Esophagus squamous epithelium (tissue), 5 donors: ENCODE data around the gene DAPP1. TPM values are rescaled to one million over a fixed set of nuclear protein-coding genes. Genes with fewer than 3 reads are reported as not detected.
A peak's percentile ranks its signal among the peaks of the same experiment; 100 is the strongest.

Experiments
- DNase-seq: peaks from one replicate; lab custom pipeline; 2025; lab: John Stamatoyannopoulos, UW
- H3K27ac ChIP-seq, 4 donors: fragments of 200-600 bp; sonication (generic); one replicate each; pipeline ENCODE4 v1.5.1; 2016 to 2019; ENCODE audit warnings: mild to moderate bottlenecking in 1 of 4
- H3K27me3 ChIP-seq, 4 donors: fragments of 200-600 bp; sonication (generic); 1 replicate in 3 of 4; 2 replicates in 1 of 4; pipeline versions ENCODE4 v1.5.1 to v1.6.0; 2017 to 2021; ENCODE audit warnings: antibody characterized with exemption in 1 of 4
- H3K36me3 ChIP-seq, 3 donors: fragments of 200-600 bp; sonication (generic); one replicate each; pipeline ENCODE4 v1.5.1; 2016 to 2019
- H3K4me1 ChIP-seq, 3 donors: fragments of 200-600 bp; sonication (generic); one replicate each; pipeline ENCODE4 v1.5.1; 2017 to 2019
- H3K4me3 ChIP-seq, 4 donors: fragments of 200-600 bp; sonication (generic); 1 replicate in 3 of 4; 2 replicates in 1 of 4; pipeline ENCODE4 v1.5.1; 2016 to 2019; ENCODE audit warnings: mild to moderate bottlenecking in 2 of 4, moderate library complexity in 1 of 4
- H3K9me3 ChIP-seq, 3 donors: fragments of 200-600 bp; sonication (generic); one replicate each; pipeline ENCODE4 v1.5.1; 2016 to 2019
- POLR2A ChIP-seq, 4 donors: fragments of 450-650 bp; IDR thresholded peaks; one replicate each; pipeline ENCODE4 v1.6.1; 2017; ENCODE audit warnings: antibody characterized with exemption in 4 of 4, mild to moderate bottlenecking in 4 of 4, moderate library complexity in 3 of 4
- WGBS, 2 donors: methylation state at CpG; one replicate each; pipeline ENCODE4 v1.1.5; 2018; 5-methylcytosine and 5-hydroxymethylcytosine counted together
- intact Hi-C: fragments of 100-400 bp; cut with DNase I; formaldehyde crosslinking; loops from one replicate; pipeline ENCODE4 v1.15.0; 2022
- total RNA-seq, 4 donors: library from RNA; depleted of rRNA; stranded (reverse); fragments of >200 nt; gene quantifications; one replicate each; pipeline ENCODE4 v1.1.0, GENCODE V29; 2016
- TF ChIP-seq, protein P1 (sequence below), 6 experiments: fragments of 450-650 bp in 4 of 6; fragments of 200-600 bp in 2 of 6; sonication (generic) in 2 of 6; IDR thresholded peaks; one replicate each; pipeline ENCODE4 v1.5.1; 2016 to 2019; ENCODE audit warnings: antibody characterized with exemption in 6 of 6, mild to moderate bottlenecking in 4 of 6, moderate library complexity in 4 of 6
- donor health status: DM: yes; HTN: yes; CAD: no.

DAPP1 gene
- total RNA-seq, 4 donors from 2014 or later: 34.9 to 73.2 (median 40.7) TPM

DNA sequence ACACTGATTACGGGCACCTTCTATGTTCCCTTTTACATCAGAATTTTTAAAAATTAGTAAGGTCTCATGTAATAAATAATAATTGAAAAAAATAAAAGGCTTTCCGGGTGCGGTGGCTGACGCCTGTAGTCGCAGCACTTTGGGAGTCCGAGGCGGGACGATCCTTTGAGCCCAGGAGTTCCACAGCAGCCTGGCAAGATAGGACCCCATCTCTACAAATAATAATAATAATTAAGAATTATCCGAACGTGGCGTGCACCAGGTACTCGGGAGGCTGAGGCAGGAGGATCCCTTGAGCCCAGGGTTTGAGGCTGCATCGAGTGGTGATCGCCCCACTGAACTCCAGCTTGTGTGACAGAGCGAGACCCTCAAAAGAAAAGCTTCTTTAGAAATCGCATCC is 78.4 kb downstream of the DAPP1 start:
- Histone ChIP-seq H3K9me3 (no peaks in the 10 kb centered on the region), H3K27ac (peak overlapping the region in 3 of 4 donors; percentile 93 to 96 (median 93)), H3K4me1 (peaks cover 9 to 47% (median 17%) of the 10 kb centered on the region in 3 donors), H3K4me3 (peak overlapping the region; percentile 72 to 95 (median 80)), H3K27me3 (no peaks in the 10 kb centered on the region), H3K36me3 (peaks cover 0 to 23% (median 0%) of the 10 kb centered on the region in 3 donors)
- intact Hi-C loops: loop anchor here (10.0 kb wide), 1 partner anchor 50 kb away; the partner anchor contains the start of gene DNAJB14
- no peak for DNase-seq
- TF ChIP-seq POLR2A (IDR thresholded peaks at IDR 0.05): no peak
- TF ChIP-seq, protein P1, sequence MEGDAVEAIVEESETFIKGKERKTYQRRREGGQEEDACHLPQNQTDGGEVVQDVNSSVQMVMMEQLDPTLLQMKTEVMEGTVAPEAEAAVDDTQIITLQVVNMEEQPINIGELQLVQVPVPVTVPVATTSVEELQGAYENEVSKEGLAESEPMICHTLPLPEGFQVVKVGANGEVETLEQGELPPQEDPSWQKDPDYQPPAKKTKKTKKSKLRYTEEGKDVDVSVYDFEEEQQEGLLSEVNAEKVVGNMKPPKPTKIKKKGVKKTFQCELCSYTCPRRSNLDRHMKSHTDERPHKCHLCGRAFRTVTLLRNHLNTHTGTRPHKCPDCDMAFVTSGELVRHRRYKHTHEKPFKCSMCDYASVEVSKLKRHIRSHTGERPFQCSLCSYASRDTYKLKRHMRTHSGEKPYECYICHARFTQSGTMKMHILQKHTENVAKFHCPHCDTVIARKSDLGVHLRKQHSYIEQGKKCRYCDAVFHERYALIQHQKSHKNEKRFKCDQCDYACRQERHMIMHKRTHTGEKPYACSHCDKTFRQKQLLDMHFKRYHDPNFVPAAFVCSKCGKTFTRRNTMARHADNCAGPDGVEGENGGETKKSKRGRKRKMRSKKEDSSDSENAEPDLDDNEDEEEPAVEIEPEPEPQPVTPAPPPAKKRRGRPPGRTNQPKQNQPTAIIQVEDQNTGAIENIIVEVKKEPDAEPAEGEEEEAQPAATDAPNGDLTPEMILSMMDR (IDR thresholded peaks at IDR 0.05): no peak
- WGBS, 2 donors: 95 to 96% methylated on average over 16 of the region's 16 CpGs

DNA sequence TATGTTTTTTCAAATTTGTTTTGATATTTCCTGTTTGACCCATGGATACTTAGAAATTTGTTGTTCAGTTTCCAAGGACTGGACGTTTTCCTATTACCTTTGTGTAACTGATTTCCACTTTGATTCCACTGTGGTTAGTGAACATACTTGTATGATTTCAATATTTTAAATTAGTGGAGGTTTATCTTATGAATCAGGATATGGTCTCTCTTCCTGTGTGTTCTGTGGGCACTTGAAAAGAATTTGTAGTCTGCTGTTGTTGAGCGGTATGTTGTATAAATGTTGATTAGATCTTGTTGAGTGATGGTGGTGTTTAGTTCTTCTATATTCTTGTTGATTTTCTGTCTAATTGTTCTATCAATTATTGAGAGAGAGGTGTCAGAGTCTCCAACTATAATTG is 98.8 kb downstream of the DAPP1 start:
- peaks cover 0 to 4% (median 0%) of the 10 kb centered on the region in 3 donors for H3K9me3 ChIP-seq
- DNase-seq: no peak
- no peaks in the 10 kb centered on the region for H3K4me1 ChIP-seq
- H3K27me3 ChIP-seq: no peaks in the 10 kb centered on the region
- no peak overlapping the region for H3K27ac ChIP-seq
- intact Hi-C loops: no loop called here
- WGBS, 2 donors: 77 to 88% methylated on average over 2 of the region's 2 CpGs
- TF ChIP-seq, protein P1 (IDR thresholded peaks at IDR 0.05): no peak
- no peak for TF ChIP-seq POLR2A (IDR thresholded peaks at IDR 0.05)
- no peak overlapping the region for H3K4me3 ChIP-seq
- peaks cover 0 to 72% (median 0%) of the 10 kb centered on the region in 3 donors for H3K36me3 ChIP-seq

DNA sequence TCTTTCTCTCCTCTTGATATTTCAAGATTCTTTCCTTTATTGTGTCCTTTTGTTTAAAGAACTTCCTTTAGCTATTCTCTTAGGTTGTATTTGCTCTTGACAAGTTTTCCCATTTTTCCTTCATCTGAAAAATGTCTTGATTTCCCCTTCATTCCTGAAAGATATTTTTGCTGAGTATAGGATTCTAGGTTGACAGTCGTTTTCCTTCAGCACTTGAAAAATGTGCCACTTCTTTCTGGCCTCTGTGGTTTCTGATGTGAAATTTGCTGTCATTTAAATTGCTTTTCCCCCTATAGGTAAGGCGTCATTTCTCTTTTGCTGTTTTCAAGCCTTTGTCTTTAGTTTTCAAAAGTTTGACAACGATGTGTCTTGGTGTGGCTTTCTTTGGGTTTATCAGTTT is 100.9 kb downstream of the DAPP1 start:
- Histone ChIP-seq H3K36me3 (peaks cover 0 to 86% (median under 1%) of the 10 kb centered on the region in 3 donors), H3K27ac (no peak overlapping the region), H3K4me3 (no peak overlapping the region), H3K27me3 (no peaks in the 10 kb centered on the region), H3K4me1 (no peaks in the 10 kb centered on the region), H3K9me3 (peaks cover 0 to 4% (median 0%) of the 10 kb centered on the region in 3 donors)
- intact Hi-C loops: no loop called here
- WGBS, 2 donors: 96 to 98% methylated on average over 3 of the region's 3 CpGs
- no peak for TF ChIP-seq POLR2A (IDR thresholded peaks at IDR 0.05)
- TF ChIP-seq, protein P1 (IDR thresholded peaks at IDR 0.05): no peak
- DNase-seq: no peak

DNA sequence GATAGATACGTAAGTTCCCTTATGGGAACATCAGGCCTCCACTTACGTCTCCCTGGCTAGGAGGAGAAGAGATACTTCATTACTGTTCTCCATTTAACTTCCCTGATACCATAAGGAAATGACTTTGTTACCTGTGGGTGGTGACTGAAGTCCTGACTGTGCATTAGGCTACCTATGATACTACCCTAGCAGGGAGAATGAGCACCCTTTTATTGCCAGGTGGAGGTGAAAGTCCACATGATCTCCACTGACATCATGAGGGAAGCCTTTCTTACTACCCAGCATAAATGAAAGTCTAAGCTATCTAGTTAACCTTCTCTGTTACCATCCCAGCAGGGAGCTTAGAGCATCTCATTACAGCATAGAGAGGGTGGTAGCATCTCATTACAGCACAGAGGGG is 102.0 kb downstream of the DAPP1 start:
- Histone ChIP-seq H3K36me3 (peaks cover 0 to 95% (median 4%) of the 10 kb centered on the region in 3 donors), H3K9me3 (peaks cover 0 to 4% (median 0%) of the 10 kb centered on the region in 3 donors), H3K4me3 (no peak overlapping the region), H3K4me1 (no peaks in the 10 kb centered on the region), H3K27me3 (no peaks in the 10 kb centered on the region), H3K27ac (no peak overlapping the region)
- no peak for DNase-seq
- WGBS, 2 donors: 94 to 100% methylated on average over 2 of the region's 2 CpGs
- intact Hi-C loops: no loop called here
- no peak for TF ChIP-seq POLR2A (IDR thresholded peaks at IDR 0.05)
- TF ChIP-seq, protein P1 (IDR thresholded peaks at IDR 0.05): no peak

Other genes starting within 250 kb of the DAPP1 start
- gene MTTP, start 242.0 kb upstream of the DAPP1 start, total RNA-seq: under 1 TPM in 3 of 4 donors, not detected in 1; 0.13 to 0.41 (median 0.19) TPM
- gene C4orf54, start 159.0 kb upstream of the DAPP1 start, total RNA-seq: under 1 TPM in 1 of 4 donors, not detected in 3; under 0.01 TPM
- gene LAMTOR3, start 77.6 kb downstream of the DAPP1 start, total RNA-seq: 10 to 100 TPM; 36.0 to 61.0 (median 49.9) TPM
- gene DNAJB14, start 129.8 kb downstream of the DAPP1 start, total RNA-seq: 10 to 100 TPM; 19.6 to 41.5 (median 27.3) TPM
- 100 to 1,000 TPM; 109 to 419 (median 322) TPM for gene H2AZ1, start 133.4 kb downstream of the DAPP1 start, total RNA-seq